Stimulated activated CD4-positive, alpha-beta T cell treated with anti-CD3 and anti-CD28 coated beads, Interleukin-15, amount 100 ng/mL, for 24 hours (primary cell): ENCODE data around the gene APOA5.
A peak's percentile ranks its signal among the peaks of the same experiment; 100 is the strongest.
"Not testable (repeated sequence)": the region's sequence is repeated elsewhere in the genome, so short reads cannot be mapped to it uniquely, and the experiment has no call there.

Experiments
- DNase-seq: peaks from one replicate; pipeline ENCODE4 v3.0.0-alpha.2; 2020

Gene APOA5

DNA sequence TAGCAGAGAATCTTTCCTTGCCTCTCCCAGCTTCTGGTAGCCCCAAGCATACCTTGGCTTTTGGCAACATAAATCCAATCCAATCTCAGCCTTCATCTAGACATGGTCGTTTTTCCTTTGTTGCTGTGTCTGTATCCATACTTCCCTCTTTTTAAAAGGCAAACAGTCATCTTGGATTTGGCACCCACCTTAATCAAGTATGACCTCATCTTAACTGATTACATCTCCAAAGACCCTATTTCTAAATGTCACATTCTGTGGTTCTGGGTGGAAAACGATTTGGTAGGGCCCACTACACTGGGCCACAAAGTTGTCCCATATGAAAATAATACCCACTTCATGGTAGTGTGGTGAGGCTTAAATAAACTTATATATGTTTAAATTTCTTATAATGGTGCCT lies 19.7 kb downstream of the APOA5 start:
- DNase-seq = no peak

- DNase-seq = no peak
Measured at GRCh38 chr11:116762132-116762531, 29.5 kb downstream of the APOA5 start.

- not testable (repeated sequence) for DNase-seq
Measured at GRCh38 chr11:116756044-116756443, 35.6 kb downstream of the APOA5 start.

DNA sequence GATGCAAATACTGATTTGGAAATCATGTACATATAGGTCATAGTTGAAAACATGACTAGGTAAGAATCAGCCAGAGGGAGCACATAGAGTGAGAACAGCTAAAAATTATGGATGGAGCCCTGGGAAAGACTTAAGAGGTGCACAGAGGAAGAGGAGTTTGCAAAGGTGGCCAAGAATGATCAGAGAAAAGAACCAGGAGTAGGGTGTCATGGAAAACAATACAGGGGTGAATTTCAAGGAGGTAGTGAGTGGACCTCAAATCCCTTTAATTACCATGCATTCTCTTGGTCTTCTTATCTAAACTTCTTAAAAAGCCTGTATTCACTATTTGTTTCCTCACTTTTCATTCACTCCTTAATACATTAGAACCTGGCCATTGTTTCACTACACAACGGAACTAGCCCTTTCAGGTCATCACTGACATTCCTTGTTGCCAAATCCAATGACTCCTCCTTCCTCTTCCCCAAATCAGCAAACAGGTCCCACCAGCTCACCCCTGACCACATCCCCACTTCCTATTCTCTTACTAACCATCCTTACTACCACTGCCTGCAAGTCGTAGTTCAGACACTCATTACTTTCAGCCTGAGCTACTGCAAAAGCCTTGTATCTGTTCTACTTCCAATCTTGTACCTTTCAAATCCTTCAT lies 41.5 kb downstream of the APOA5 start:
- no peak for DNase-seq

DNA sequence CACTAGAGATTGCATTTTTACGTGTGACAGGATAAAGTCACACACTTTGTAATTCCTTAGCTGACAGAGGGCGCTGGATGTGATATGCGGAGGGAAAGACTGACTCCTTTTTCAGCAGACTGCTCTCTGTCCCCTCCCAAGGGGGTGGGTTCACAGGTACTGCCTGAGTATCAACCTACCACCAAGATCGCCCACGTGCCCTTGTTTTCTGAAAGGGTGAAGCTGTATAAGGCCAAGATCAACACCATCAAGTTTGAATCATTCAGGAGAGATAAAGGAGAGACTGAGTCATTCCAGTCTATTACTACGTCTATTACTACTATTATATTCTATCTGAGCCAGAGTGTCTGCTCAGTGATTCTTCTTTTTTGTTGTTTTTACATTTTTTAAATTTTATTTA lies 49.6 kb downstream of the APOA5 start:
- DNase-seq = peak; percentile 19

- no peak for DNase-seq
Measured at GRCh38 chr11:116740741-116741140, 50.9 kb downstream of the APOA5 start.
